ENCODE results near the gene USP36. TPM values are rescaled to one million over a fixed set of nuclear protein-coding genes. Genes with fewer than 3 reads are reported as not detected.

Gene USP36
- total and polyA plus RNA-seq, 4 donors: 8.0 to 20.7 (median 10.5) TPM

DNA sequence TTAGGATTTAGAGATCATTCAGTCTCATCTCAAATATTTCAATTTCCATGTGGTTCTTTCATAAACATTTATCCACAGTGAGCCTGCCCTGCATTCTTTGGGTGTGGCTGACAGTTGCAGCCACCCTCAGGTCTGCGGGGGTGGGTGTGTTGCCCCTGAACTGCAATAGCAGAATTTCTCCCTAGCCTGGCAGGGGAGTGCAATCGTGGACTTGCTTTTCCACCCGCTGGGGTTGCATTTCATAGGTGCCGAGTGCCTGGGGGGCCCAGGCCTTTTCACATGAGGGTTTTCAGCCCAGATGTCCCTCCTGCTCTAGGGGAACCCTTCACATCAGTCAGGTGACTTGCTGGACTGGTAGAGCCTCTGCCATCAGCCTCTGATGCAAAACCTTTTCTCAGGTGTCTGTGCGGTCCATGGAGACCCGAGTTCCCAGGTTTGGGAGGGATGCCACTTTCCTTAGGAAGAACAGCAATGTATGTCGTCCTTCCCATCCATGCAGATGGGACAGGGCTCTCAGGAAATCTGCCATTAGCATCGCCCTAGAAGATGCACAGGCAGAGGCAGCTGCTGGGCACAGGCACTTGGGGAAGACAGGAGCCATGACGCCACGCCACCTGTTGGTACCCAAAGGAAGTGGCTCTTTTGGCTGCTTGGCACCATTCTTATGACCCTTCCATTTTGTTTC, 2.4 kb upstream of the USP36 start:
- Histone ChIP-seq H3K4me3 (ENCODE audit: low read depth in 1 of 3, low read length in 3 of 3) (no peak overlapping the region), H3K9ac (ENCODE audit: low read depth in 1 of 2, low read length in 2 of 2) (no peak overlapping the region), H3K36me3 (ENCODE audit: control insufficient read depth in 4 of 4, insufficient read depth in 3 of 4, low read depth in 1 of 4, low read length in 3 of 4) (no peaks in the 10 kb centered on the region), H3K27me3 (ENCODE audit: control insufficient read depth in 4 of 4, insufficient read depth in 4 of 4, low read length in 3 of 4) (no peaks in the 10 kb centered on the region), H3K4me1 (ENCODE audit: control insufficient read depth in 4 of 4, insufficient read depth in 4 of 4, low read length in 3 of 4) (peaks cover 0 to 22% (median 20%) of the 10 kb centered on the region in 4 donors), H3K27ac (ENCODE audit: low read depth in 1 of 2, low read length in 2 of 2) (no peak overlapping the region), H3K9me3 (ENCODE audit: control insufficient read depth in 4 of 4, low read length in 3 of 4) (no peaks in the 10 kb centered on the region)
- 85% methylated on average over 10 of the region's 10 CpGs for WGBS
- TF ChIP-seq RXRA (IDR thresholded peaks at IDR 0.05): no peak
- TF ChIP-seq, protein P1, sequence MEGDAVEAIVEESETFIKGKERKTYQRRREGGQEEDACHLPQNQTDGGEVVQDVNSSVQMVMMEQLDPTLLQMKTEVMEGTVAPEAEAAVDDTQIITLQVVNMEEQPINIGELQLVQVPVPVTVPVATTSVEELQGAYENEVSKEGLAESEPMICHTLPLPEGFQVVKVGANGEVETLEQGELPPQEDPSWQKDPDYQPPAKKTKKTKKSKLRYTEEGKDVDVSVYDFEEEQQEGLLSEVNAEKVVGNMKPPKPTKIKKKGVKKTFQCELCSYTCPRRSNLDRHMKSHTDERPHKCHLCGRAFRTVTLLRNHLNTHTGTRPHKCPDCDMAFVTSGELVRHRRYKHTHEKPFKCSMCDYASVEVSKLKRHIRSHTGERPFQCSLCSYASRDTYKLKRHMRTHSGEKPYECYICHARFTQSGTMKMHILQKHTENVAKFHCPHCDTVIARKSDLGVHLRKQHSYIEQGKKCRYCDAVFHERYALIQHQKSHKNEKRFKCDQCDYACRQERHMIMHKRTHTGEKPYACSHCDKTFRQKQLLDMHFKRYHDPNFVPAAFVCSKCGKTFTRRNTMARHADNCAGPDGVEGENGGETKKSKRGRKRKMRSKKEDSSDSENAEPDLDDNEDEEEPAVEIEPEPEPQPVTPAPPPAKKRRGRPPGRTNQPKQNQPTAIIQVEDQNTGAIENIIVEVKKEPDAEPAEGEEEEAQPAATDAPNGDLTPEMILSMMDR (IDR thresholded peaks at IDR 0.05; ENCODE audit: low read depth, low read length, missing input control): peak; percentile 31
- TF ChIP-seq RAD21 (IDR thresholded peaks at IDR 0.05): peak in 1 of 2 donors; percentile 65
- DNase-seq (ENCODE audit: low spot score): peak; percentile 41

DNA sequence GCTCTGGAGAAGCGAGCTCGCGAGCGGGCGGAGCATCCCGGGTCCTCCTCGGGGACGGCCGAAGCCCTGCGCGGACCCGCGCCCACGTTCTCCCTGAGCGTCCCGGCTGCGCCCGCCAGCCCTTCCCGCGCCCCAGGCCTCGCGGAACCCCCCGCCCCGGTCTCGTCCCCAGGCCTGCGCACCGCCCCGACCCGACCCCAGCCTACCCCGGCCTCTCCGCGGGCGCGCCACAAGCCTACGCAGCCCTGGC, 159 bp downstream of the USP36 start:
- H3K9ac ChIP-seq (ENCODE audit: low read depth in 1 of 2, low read length in 2 of 2): peak overlapping the region in 1 of 2 donors; percentile 61
- no peaks in the 10 kb centered on the region for H3K9me3 ChIP-seq (ENCODE audit: control insufficient read depth in 4 of 4, low read length in 3 of 4)
- H3K27ac ChIP-seq (ENCODE audit: low read depth in 1 of 2, low read length in 2 of 2): peak overlapping the region; percentile 95 to 99
- under 1% methylated on average over 35 of the region's 35 CpGs for WGBS
- H3K4me3 ChIP-seq (ENCODE audit: low read depth in 1 of 3, low read length in 3 of 3): peak overlapping the region; percentile 80 to 99 (median 87)
- no peak for DNase-seq (ENCODE audit: low spot score)
- H3K27me3 ChIP-seq (ENCODE audit: control insufficient read depth in 4 of 4, insufficient read depth in 4 of 4, low read length in 3 of 4): no peaks in the 10 kb centered on the region
- H3K4me1 ChIP-seq (ENCODE audit: control insufficient read depth in 4 of 4, insufficient read depth in 4 of 4, low read length in 3 of 4): peaks cover 0 to 26% (median 20%) of the 10 kb centered on the region in 4 donors
- TF ChIP-seq FOXA2 (IDR thresholded peaks at IDR 0.05) (no peak), RAD21 (IDR thresholded peaks at IDR 0.05) (no peak), SP1 (IDR thresholded peaks at IDR 0.05) (no peak), FOXA1 (IDR thresholded peaks at IDR 0.05) (no peak), YY1 (IDR thresholded peaks at IDR 0.05) (no peak), JUND (IDR thresholded peaks at IDR 0.05) (no peak), HNF4A (conservative IDR thresholded peaks at IDR 0.05) (no peak), HNF4G (IDR thresholded peaks at IDR 0.05) (no peak), EGR1 (IDR thresholded peaks at IDR 0.05; ENCODE audit: low read depth in 2 of 2) (no peak), RXRA (IDR thresholded peaks at IDR 0.05) (no peak), REST (IDR thresholded peaks at IDR 0.05) (no peak), NR2F2 (IDR thresholded peaks at IDR 0.05) (no peak), GABPA (IDR thresholded peaks at IDR 0.05 in 1 of 2, conservative IDR thresholded peaks at IDR 0.05 in 1 of 2) (no peak), TAF1 (conservative IDR thresholded peaks at IDR 0.05) (no peak)
- TF ChIP-seq, protein P2, sequence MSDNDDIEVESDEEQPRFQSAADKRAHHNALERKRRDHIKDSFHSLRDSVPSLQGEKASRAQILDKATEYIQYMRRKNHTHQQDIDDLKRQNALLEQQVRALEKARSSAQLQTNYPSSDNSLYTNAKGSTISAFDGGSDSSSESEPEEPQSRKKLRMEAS (IDR thresholded peaks at IDR 0.05): no peak
- TF ChIP-seq, protein P3, sequence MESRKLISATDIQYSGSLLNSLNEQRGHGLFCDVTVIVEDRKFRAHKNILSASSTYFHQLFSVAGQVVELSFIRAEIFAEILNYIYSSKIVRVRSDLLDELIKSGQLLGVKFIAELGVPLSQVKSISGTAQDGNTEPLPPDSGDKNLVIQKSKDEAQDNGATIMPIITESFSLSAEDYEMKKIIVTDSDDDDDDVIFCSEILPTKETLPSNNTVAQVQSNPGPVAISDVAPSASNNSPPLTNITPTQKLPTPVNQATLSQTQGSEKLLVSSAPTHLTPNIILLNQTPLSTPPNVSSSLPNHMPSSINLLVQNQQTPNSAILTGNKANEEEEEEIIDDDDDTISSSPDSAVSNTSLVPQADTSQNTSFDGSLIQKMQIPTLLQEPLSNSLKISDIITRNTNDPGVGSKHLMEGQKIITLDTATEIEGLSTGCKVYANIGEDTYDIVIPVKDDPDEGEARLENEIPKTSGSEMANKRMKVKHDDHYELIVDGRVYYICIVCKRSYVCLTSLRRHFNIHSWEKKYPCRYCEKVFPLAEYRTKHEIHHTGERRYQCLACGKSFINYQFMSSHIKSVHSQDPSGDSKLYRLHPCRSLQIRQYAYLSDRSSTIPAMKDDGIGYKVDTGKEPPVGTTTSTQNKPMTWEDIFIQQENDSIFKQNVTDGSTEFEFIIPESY (IDR thresholded peaks at IDR 0.05): no peak
- TF ChIP-seq, protein P4, sequence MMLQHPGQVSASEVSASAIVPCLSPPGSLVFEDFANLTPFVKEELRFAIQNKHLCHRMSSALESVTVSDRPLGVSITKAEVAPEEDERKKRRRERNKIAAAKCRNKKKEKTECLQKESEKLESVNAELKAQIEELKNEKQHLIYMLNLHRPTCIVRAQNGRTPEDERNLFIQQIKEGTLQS (IDR thresholded peaks at IDR 0.05): no peak
- TF ChIP-seq, protein P1 (IDR thresholded peaks at IDR 0.05; ENCODE audit: low read depth, low read length, missing input control): no peak
- peaks cover 4 to 22% (median 20%) of the 10 kb centered on the region in 4 donors for H3K36me3 ChIP-seq (ENCODE audit: control insufficient read depth in 4 of 4, insufficient read depth in 3 of 4, low read depth in 1 of 4, low read length in 3 of 4)
